HepG2 (cell line): ENCODE data around the gene CXCR4. TPM values are rescaled to one million over a fixed set of nuclear protein-coding genes. Genes with fewer than 3 reads are reported as not detected.
A peak's percentile ranks its signal among the peaks of the same experiment; 100 is the strongest.

Experiments
- ATAC-seq: fragments of 200-7000 bp; cut with Tn5 transposase; 3 replicates; pipeline ENCODE4 v1.9.1; 2020; ENCODE audit warnings: mild to moderate bottlenecking, moderate library complexity
- BruUV-seq: library from RNA; stranded (reverse); fragments of 400-500 nt; replicated peaks from 2 replicates; lab custom pipeline; 2021; lab: Mats Ljungman, UMichigan
- CTCF ChIA-PET: fragments of 300-600 bp; formaldehyde crosslinking; extraction: SDS; loops from one replicate; lab custom pipeline; 2021; ENCODE audit warnings: low total read pairs, inconsistent platforms, low intra/inter-chr PET ratio; lab: Yijun Ruan, JAX
- POLR2A ChIA-PET: fragments of 350-600 bp; sonication (Branson Sonifier 250); formaldehyde crosslinking; loops from one replicate; lab custom pipeline; 2020; ENCODE audit warnings: antibody characterized with exemption, inconsistent platforms; lab: Yijun Ruan, JAX
- DNase-seq: peaks from one replicate; pipeline ENCODE4 v3.0.0-alpha.2; 2015; ENCODE audit warnings: low spot score
- FAIRE-seq: peaks from 3 replicates; lab custom pipeline; 2011; peaks lifted over from hg19 to GRCh38; lab: Jason Lieb, UNC
- H2AFZ ChIP-seq: one replicate; pipeline ENCODE4 v1.6.1; 2011; ENCODE audit warnings: low read length, inconsistent platforms
- H3K27ac ChIP-seq: fragments of 300-600 bp; 3 replicates; pipeline ENCODE4 v1.8.0; 2011; ENCODE audit warnings: mixed run types, mild to moderate bottlenecking, mixed read lengths, low read length, inconsistent platforms; ENCODE audit not compliant: insufficient read depth; ENCODE audit errors: extremely low read length
- H3K27me3 ChIP-seq, 2 experiments: fragments of 200-600 bp in 1 of 2; 2 replicates in 1 of 2; 3 replicates in 1 of 2; pipeline versions ENCODE4 v1.6.0 to v1.8.0; 2011; ENCODE audit warnings: low read length in 2 of 2, mild to moderate bottlenecking in 2 of 2, moderate library complexity in 2 of 2, inconsistent platforms in 1 of 2; ENCODE audit not compliant: insufficient read depth in 2 of 2, control insufficient read depth in 1 of 2
- H3K36me3 ChIP-seq, 2 experiments: fragments of 200-600 bp in 1 of 2; replicated peaks in 1 of 2; 2 replicates in 1 of 2; 3 replicates in 1 of 2; pipeline versions ENCODE4 v1.5.1 to v1.8.0; 2011; ENCODE audit warnings: low read length in 2 of 2, inconsistent platforms in 1 of 2; ENCODE audit not compliant: insufficient read depth in 2 of 2, control insufficient read depth in 1 of 2
- H3K4me1 ChIP-seq: 2 replicates; pipeline ENCODE4 v1.5.1; 2012; ENCODE audit warnings: low read length, inconsistent platforms; ENCODE audit not compliant: insufficient read depth
- H3K4me2 ChIP-seq: 2 replicates; pipeline ENCODE4 v1.6.0; 2011; ENCODE audit warnings: low read depth, low read length, inconsistent platforms
- H3K4me3 ChIP-seq, 3 experiments: fragments of 200-600 bp in 1 of 3; sonication (generic), shearing (Covaris generic) in 1 of 3; replicated peaks in 1 of 3; 2 replicates each; pipeline ENCODE4 v1.5.1; 2011 to 2016; ENCODE audit warnings: low read length in 3 of 3, inconsistent platforms in 2 of 3, low read depth in 2 of 3, mild to moderate bottlenecking in 2 of 3, control low read depth in 1 of 3, mixed read lengths in 1 of 3; ENCODE audit not compliant: insufficient read depth in 1 of 3
- H3K79me2 ChIP-seq: one replicate; pipeline ENCODE4 v1.6.1; 2011; ENCODE audit warnings: low read length, inconsistent platforms; ENCODE audit not compliant: insufficient read depth
- H3K9ac ChIP-seq: 2 replicates; pipeline ENCODE4 v1.6.0; 2011; ENCODE audit warnings: mild to moderate bottlenecking, low read depth, low read length, inconsistent platforms; ENCODE audit not compliant: insufficient read depth
- H3K9me3 ChIP-seq: 2 replicates; pipeline ENCODE4 v1.5.1; 2012; ENCODE audit warnings: mild to moderate bottlenecking, low read length
- H4K20me1 ChIP-seq: 2 replicates; pipeline ENCODE4 v1.6.0; 2011; ENCODE audit warnings: inconsistent platforms, mild to moderate bottlenecking, low read length, moderate library complexity; ENCODE audit not compliant: insufficient read depth
- BHLHE40 ChIP-seq: IDR thresholded peaks from 2 replicates; pipeline ENCODE4 v1.6.1; 2011; ENCODE audit warnings: low read length, improper control_type of control experiment
- CEBPG ChIP-seq: IDR thresholded peaks from 2 replicates; pipeline ENCODE4 v1.6.1; 2016
- DNMT3B ChIP-seq: conservative IDR thresholded peaks from 2 replicates; pipeline ENCODE4 v1.6.1; 2016; ENCODE audit warnings: missing biosample characterization, control low read depth
- FOSL2 ChIP-seq: sonication (generic); formaldehyde crosslinking; IDR thresholded peaks from 2 replicates; pipeline ENCODE4 v1.4.0; 2020; ENCODE audit warnings: missing genetic modification reagents
- FOXK2 ChIP-seq: fragments of 450-650 bp; IDR thresholded peaks from 2 replicates; pipeline ENCODE4 v1.6.1; 2016
- GFI1 ChIP-seq: sonication (generic); formaldehyde crosslinking; IDR thresholded peaks from 2 replicates; pipeline ENCODE4 v1.5.0; 2020; ENCODE audit warnings: missing genetic modification reagents, mild to moderate bottlenecking, borderline replicate concordance
- KLF13 ChIP-seq: sonication (generic); formaldehyde crosslinking; IDR thresholded peaks from 2 replicates; pipeline ENCODE4 v1.4.0; 2020; ENCODE audit warnings: mild to moderate bottlenecking, missing genetic modification reagents
- NPAS2 ChIP-seq: sonication (generic); formaldehyde crosslinking; IDR thresholded peaks from 2 replicates; pipeline ENCODE4 v1.8.0; 2022; ENCODE audit warnings: mild to moderate bottlenecking, missing genetic modification reagents, borderline replicate concordance
- SMC3 ChIP-seq: IDR thresholded peaks from 2 replicates; pipeline ENCODE4 v1.6.1; 2011; ENCODE audit warnings: low read length, improper control_type of control experiment
- SOX13 ChIP-seq, 3 experiments: fragments of 450-650 bp in 1 of 3; sonication (generic) in 1 of 3; formaldehyde crosslinking in 1 of 3; IDR thresholded peaks in 2 of 3; conservative IDR thresholded peaks in 1 of 3; 2 replicates each; pipeline versions ENCODE4 v1.5.0 to v1.6.1; 2016 to 2020; ENCODE audit warnings: antibody characterized with exemption in 1 of 3, mild to moderate bottlenecking in 1 of 3, missing compliant biosample characterization in 1 of 3, missing genetic modification reagents in 1 of 3, moderate library complexity in 1 of 3
- ZNF3 ChIP-seq: IDR thresholded peaks from 2 replicates; pipeline ENCODE4 v1.7.0; 2017; ENCODE audit warnings: inconsistent platforms
- ZNF550 ChIP-seq: sonication (generic); formaldehyde crosslinking; IDR thresholded peaks from 2 replicates; pipeline ENCODE4 v1.4.0; 2020; ENCODE audit warnings: mild to moderate bottlenecking, missing genetic modification reagents, borderline replicate concordance
- ZNF572 ChIP-seq: sonication (generic); formaldehyde crosslinking; IDR thresholded peaks from 2 replicates; pipeline ENCODE4 v1.5.1; 2020; ENCODE audit warnings: mild to moderate bottlenecking, missing genetic modification reagents
- ZNF850 ChIP-seq: sonication (generic); formaldehyde crosslinking; conservative IDR thresholded peaks from 2 replicates; pipeline ENCODE4 v1.9.0; 2021; ENCODE audit warnings: mild to moderate bottlenecking, missing genetic modification reagents
- WGBS: methylation state at CpG from one replicate; pipeline ENCODE4 v1.1.6; 2017; ENCODE audit warnings: low lambda C conversion rate; 5-methylcytosine and 5-hydroxymethylcytosine counted together
- in situ Hi-C: cut with HindIII; loops from 2 replicates; pipeline ENCODE4 v1.10.0; 2017; ENCODE audit warnings: low pct_unique_long_range_greater_than_20kb; ENCODE audit not compliant: extremely low pct_ligation_motif_present
- intact Hi-C: fragments of 100-400 bp; cut with micrococcal nuclease; formaldehyde crosslinking; loops from one replicate; pipeline ENCODE4 v1.10.0; 2022; ENCODE audit not compliant: unreplicated experiment
- polyA plus RNA-seq, 8 experiments: library from polyadenylated mRNA; depleted of rRNA in 3 of 8; stranded (reverse) in 7 of 8; unstranded in 1 of 8; fragments of >200 nt; fragmentation: Illumina TruSeq in 4 of 8; extraction: Trizol in 4 of 8; gene quantifications; 2 replicates each; pipeline versions ENCODE4 v1.2.1 to v1.2.3, GENCODE V29; 2011 to 2016; ENCODE audit warnings: low read depth in 4 of 8, missing spikeins in 1 of 8, mixed read lengths in 1 of 8; ENCODE audit not compliant: insufficient read depth in 1 of 8
- total RNA-seq, 5 experiments: library from RNA; depleted of rRNA; stranded (reverse); fragments of >200 nt; fragmentation: Illumina TruSeq; extraction: Trizol; gene quantifications; 2 replicates each; pipeline ENCODE4 v1.2.3, GENCODE V29; 2016; ENCODE audit warnings: low read depth in 1 of 5
- TF ChIP-seq, protein P1 (sequence below): sonication (generic); formaldehyde crosslinking; IDR thresholded peaks from 2 replicates; pipeline ENCODE4 v1.5.1; 2020; ENCODE audit warnings: mild to moderate bottlenecking, missing genetic modification reagents, moderate library complexity
- TF ChIP-seq, protein P2 (sequence below): sonication (generic); formaldehyde crosslinking; IDR thresholded peaks from 2 replicates; pipeline ENCODE4 v1.9.0; 2021; ENCODE audit warnings: mild to moderate bottlenecking, missing genetic modification reagents

CXCR4 gene
- total and polyA plus RNA-seq, 2 of the 13 experiments (the other 11 are each of a cell fraction or from before 2014, with no cell fraction given), result 0.34 to 0.55 TPM

GRCh38 chr2:136104977-136105376, 13.0 kb downstream of the CXCR4 start:
- Histone ChIP-seq H2AFZ (no peak overlapping the region), H3K36me3 (no peaks in the 10 kb centered on the region), H3K79me2 (no peaks in the 10 kb centered on the region), H3K4me1 (peaks cover 11% of the 10 kb centered on the region), H3K9me3 (no peaks in the 10 kb centered on the region), H3K9ac (no peak overlapping the region), H4K20me1 (no peaks in the 10 kb centered on the region), H3K27ac (no peak overlapping the region), H3K4me3 (no peak overlapping the region), H3K4me2 (no peak overlapping the region), H3K27me3 (no peaks in the 10 kb centered on the region)
- in situ Hi-C loops (no loop called here), intact Hi-C loops (no loop called here)
- POLR2A ChIA-PET, result no interaction called here
- BruUV-seq, result no TSS peak
- CTCF ChIA-PET, result no interaction called here
- peak; percentile 61 for DNase-seq
- peak; percentile 67 for FAIRE-seq
- whole genome bisulfite sequencing, result 0% methylated on average over 3 of the region's 3 CpGs
- ATAC-seq, result peak; percentile 82
- TF ChIP-seq ZNF572 (CRISPR knock-in tag), result no peak
- TF ChIP-seq NPAS2 (CRISPR knock-in tag), result no peak
- TF ChIP-seq ZNF850, result no peak
- TF ChIP-seq SOX13 (IDR thresholded peaks at IDR 0.05), result no peak
- peak in 1 of 2 experiments; percentile 23; a peak in 1 of 4 replicates for TF ChIP-seq SOX13 (CRISPR knock-in tag; conservative IDR thresholded peaks at IDR 0.05 in 1 of 2, IDR thresholded peaks at IDR 0.05 in 1 of 2)
- TF ChIP-seq, protein P1, sequence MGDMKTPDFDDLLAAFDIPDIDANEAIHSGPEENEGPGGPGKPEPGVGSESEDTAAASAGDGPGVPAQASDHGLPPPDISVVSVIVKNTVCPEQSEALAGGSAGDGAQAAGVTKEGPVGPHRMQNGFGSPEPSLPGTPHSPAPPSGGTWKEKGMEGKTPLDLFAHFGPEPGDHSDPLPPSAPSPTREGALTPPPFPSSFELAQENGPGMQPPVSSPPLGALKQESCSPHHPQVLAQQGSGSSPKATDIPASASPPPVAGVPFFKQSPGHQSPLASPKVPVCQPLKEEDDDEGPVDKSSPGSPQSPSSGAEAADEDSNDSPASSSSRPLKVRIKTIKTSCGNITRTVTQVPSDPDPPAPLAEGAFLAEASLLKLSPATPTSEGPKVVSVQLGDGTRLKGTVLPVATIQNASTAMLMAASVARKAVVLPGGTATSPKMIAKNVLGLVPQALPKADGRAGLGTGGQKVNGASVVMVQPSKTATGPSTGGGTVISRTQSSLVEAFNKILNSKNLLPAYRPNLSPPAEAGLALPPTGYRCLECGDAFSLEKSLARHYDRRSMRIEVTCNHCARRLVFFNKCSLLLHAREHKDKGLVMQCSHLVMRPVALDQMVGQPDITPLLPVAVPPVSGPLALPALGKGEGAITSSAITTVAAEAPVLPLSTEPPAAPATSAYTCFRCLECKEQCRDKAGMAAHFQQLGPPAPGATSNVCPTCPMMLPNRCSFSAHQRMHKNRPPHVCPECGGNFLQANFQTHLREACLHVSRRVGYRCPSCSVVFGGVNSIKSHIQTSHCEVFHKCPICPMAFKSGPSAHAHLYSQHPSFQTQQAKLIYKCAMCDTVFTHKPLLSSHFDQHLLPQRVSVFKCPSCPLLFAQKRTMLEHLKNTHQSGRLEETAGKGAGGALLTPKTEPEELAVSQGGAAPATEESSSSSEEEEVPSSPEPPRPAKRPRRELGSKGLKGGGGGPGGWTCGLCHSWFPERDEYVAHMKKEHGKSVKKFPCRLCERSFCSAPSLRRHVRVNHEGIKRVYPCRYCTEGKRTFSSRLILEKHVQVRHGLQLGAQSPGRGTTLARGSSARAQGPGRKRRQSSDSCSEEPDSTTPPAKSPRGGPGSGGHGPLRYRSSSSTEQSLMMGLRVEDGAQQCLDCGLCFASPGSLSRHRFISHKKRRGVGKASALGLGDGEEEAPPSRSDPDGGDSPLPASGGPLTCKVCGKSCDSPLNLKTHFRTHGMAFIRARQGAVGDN (CRISPR knock-in tag), result no peak
- no peak for TF ChIP-seq GFI1 (CRISPR knock-in tag)
- TF ChIP-seq ZNF550, result no peak
- TF ChIP-seq CEBPG, result peak; percentile 69
- no peak for TF ChIP-seq DNMT3B (CRISPR knock-in tag)
- no peak for TF ChIP-seq FOXK2
- no peak for TF ChIP-seq KLF13 (CRISPR knock-in tag)
- TF ChIP-seq ZNF3 (CRISPR knock-in tag), result no peak
- 0 out of 2 replicates have a peak, but pooled peaks have one; percentile 16 for TF ChIP-seq FOSL2 (CRISPR knock-in tag)
- no peak for TF ChIP-seq BHLHE40
- TF ChIP-seq, protein P2, sequence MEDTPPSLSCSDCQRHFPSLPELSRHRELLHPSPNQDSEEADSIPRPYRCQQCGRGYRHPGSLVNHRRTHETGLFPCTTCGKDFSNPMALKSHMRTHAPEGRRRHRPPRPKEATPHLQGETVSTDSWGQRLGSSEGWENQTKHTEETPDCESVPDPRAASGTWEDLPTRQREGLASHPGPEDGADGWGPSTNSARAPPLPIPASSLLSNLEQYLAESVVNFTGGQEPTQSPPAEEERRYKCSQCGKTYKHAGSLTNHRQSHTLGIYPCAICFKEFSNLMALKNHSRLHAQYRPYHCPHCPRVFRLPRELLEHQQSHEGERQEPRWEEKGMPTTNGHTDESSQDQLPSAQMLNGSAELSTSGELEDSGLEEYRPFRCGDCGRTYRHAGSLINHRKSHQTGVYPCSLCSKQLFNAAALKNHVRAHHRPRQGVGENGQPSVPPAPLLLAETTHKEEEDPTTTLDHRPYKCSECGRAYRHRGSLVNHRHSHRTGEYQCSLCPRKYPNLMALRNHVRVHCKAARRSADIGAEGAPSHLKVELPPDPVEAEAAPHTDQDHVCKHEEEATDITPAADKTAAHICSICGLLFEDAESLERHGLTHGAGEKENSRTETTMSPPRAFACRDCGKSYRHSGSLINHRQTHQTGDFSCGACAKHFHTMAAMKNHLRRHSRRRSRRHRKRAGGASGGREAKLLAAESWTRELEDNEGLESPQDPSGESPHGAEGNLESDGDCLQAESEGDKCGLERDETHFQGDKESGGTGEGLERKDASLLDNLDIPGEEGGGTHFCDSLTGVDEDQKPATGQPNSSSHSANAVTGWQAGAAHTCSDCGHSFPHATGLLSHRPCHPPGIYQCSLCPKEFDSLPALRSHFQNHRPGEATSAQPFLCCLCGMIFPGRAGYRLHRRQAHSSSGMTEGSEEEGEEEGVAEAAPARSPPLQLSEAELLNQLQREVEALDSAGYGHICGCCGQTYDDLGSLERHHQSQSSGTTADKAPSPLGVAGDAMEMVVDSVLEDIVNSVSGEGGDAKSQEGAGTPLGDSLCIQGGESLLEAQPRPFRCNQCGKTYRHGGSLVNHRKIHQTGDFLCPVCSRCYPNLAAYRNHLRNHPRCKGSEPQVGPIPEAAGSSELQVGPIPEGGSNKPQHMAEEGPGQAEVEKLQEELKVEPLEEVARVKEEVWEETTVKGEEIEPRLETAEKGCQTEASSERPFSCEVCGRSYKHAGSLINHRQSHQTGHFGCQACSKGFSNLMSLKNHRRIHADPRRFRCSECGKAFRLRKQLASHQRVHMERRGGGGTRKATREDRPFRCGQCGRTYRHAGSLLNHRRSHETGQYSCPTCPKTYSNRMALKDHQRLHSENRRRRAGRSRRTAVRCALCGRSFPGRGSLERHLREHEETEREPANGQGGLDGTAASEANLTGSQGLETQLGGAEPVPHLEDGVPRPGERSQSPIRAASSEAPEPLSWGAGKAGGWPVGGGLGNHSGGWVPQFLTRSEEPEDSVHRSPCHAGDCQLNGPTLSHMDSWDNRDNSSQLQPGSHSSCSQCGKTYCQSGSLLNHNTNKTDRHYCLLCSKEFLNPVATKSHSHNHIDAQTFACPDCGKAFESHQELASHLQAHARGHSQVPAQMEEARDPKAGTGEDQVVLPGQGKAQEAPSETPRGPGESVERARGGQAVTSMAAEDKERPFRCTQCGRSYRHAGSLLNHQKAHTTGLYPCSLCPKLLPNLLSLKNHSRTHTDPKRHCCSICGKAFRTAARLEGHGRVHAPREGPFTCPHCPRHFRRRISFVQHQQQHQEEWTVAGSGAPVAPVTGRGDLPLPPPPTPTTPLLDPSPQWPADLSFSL (CRISPR knock-in tag), result peak; percentile 33; the same call in 1 of the 2 replicates
- TF ChIP-seq SMC3, result 0 out of 2 replicates have a peak, but pooled peaks have one; percentile 2
